Stimulated activated CD4-positive, alpha-beta T cell treated with anti-CD3 and anti-CD28 coated beads, TNF-alpha, amount 100 ng/mL, for 24 hours (primary cell): ENCODE data around the gene AGPAT3.
A peak's percentile ranks its signal among the peaks of the same experiment; 100 is the strongest.

Experiments used
- DNase-seq, 3 experiments: peaks; one replicate each; pipeline ENCODE4 v3.0.0-alpha.2; 2020; ENCODE audit warnings: low read depth in 3 of 3

AGPAT3 gene

DNA sequence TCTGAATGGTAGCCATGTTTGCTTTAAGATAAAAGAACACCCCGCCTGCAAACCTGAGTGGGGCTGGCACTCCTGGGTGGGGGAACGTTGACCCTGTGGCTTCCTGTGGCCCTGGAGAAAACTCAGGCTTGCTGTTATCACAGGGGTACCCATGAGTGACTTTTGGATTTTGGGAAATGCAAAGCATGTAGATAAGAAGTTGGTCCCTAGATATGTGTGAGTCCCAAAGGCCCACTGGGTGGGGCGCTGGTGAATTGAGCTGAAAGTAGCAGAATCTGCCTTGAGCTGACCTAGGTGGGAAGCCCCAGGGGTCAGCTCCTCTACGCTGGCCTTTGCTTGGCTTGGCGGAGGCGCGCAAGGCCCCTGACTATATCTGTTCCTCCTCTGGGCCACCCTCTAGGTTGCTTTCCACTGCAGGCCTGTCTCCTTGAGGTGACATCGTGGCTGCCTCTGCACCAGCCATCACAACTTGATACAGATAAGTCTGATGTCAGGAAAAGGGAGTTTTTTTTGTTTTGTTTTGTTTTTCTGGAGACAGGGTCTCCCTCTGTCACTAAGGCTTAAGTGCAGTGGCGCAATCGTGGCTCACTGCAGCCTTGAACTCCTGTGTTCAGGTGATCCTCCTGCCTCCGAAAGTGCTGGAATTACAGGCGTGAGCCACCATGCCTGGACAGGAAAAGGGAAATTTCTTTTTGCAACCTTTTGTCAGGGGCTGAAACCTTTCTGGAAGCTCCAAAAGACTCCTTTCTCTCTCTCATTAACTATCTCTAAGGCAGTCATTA, 72.2 kb downstream of the AGPAT3 start:
- no peak for DNase-seq

DNA sequence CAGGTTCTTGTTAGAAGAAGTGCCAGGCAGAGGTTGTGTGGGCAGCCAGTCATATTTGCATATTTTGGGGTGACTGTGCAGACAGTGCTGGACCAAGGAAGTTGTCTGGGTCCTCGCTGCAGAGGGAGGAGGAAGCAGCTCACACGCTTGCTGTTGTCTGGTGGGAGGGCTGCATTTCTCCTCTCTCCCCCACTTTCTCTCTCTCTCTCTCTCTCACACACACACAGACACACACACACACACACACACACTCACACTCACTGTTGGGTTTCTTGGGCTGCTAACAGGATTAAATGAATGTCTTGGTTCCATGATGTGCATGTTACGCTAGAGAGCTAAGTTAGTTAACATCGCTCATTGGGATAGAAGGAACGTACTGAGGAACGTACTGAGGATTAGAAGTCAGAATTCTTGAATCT, 72.9 kb downstream of the AGPAT3 start:
- DNase-seq, result no peak

DNA sequence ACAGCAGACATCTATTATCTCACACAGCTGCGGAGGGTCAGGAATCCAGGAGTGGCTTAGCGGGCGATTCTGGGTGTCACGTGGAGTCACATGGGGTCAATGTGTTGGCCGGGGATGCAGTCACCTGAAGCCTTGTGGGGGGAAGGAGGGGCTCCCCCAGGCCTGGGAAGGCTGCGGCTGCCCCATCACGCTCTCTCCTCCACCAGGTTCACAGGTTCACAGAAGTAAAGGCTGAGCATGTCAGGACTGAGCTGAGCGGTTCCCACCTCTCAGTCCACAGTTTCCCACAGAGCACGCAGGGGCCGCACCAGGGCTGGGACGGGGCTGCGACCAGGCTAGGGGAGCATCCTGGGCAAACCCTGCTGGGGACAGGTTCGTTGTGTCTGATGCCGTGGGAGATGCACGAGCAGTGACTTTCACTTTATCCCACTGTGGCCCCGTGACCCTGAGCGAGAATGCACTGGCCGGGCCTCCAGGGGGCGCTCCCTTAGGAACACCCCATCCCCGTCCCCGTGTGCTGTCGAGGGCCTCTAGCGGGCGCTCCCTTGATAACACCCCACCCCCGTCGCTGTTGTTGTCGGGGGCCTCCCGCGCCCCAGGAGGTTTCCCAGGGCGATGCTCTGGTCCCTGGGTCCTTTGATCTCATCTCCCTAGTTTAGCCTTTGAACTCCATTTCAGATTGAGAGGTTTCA, 73.9 kb downstream of the AGPAT3 start:
- DNase-seq, result peak; percentile 78 to 87 (median 78)

DNA sequence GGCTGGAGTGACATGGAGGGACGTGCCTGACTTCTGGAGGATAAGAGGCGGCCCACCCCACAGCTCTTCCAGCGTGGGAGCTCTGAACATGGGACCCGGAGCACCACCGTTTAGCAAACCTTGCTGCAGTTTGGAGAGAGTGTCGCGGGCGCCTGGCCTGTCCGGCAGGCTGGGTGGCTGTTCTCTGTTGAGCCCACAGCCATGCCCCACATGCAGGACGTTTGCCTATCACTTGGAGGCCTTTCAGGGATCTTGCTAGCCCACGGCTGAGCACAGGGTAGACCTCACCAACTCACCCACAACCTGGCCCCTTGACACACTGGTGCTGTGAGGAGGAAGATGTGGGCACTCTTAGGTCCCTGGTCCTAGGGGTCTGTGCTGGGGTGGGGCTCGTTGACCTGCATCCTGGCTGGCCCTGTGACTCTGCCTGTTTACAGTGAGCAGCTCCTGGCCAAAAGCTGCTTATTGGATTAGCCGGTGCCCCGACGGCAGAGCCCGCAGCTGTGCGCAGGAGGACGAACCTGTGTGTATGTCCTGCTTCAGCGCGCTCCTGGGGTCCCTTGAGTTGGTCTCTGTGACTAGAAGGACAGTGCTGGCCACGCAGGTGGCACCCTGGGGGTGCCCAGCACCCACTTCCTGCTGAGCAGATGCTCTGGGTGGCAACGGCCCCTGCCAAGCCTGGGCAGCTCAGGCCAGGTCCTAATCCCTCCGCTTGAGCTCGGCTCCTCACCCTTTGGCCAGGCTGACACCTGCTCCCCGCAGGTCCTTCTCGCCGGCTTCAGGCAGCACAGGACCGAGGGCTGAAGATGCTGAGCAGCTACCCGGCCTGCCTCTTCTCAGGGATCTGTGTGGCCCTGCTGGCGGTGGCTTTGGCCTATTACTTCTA, 74.7 kb downstream of the AGPAT3 start:
- no peak for DNase-seq

DNA sequence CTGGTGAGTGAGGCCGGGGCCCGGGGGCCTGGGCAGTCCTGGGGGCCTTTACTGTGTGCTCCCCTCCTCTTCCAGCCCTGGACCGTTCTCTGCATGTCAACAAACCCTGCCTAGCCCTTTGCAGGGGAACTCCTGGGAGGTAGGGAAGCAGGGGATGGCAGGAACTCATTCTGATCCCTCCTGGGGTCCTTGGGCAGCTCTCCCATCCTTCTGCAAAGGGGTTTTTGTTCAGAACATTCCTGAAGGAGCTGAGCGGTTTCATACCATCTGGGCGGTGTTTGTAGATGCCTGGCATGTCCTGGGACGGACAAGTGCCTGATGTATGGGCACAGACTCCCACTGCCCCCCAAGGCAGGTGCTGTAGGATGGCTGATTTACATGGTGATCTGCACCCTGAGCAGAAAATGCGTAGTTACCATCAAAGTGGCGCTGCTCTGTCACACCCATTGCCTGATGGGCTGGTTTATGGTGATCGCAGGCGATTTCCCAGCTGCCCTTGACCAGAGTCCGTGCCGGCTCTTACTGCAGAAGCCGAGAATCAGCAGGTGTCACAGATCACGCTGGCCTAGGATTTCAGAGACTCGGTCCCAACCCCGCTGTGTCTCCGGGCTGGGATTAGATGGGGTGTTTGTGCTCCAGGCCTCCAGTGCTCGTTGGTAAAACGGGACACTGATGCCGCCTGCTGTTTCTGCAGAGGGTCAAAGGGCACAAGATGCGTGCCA, 75.5 kb downstream of the AGPAT3 start:
- DNase-seq, result no peak

DNA sequence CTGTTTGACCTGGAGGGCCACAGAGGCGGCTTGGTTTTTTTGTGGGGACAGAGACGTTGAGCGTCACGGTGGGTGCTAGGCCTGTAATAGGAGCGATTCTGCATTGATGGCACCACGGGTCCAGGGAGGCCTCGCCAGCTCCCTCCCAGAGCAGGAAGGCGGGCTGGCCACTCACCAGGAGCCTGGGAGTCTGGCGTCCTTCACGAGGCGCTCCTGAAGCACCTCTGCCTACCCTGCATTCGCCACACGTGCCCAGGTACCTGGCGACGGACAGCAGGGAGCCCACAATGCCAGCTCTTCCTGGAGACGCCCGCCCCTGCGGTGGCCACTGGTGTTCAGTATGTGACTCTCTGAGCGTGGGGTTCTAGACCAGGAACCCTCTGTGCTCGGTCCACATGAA, 77.2 kb downstream of the AGPAT3 start:
- DNase-seq, result no peak

DNA sequence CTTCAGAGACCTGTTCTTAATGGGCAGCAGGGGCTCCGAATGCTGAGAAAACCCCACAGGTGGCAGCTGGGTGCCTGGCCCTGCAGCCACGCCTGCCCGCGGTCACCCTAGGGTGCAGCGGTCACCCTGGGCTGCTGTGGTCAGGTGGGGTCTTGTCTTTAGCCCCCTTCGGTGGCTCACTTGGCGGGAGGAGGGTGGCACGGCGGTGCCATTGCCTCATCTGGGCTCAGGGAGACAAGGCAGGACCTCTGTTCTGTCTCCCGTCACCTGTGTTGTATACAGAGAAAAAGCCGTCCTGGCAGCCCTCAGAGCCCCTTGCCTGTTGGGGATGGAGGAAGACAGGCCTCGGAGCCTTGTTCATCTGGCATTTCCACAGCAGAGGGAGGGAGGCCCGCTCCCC, 77.6 kb downstream of the AGPAT3 start:
- no peak for DNase-seq

DNA sequence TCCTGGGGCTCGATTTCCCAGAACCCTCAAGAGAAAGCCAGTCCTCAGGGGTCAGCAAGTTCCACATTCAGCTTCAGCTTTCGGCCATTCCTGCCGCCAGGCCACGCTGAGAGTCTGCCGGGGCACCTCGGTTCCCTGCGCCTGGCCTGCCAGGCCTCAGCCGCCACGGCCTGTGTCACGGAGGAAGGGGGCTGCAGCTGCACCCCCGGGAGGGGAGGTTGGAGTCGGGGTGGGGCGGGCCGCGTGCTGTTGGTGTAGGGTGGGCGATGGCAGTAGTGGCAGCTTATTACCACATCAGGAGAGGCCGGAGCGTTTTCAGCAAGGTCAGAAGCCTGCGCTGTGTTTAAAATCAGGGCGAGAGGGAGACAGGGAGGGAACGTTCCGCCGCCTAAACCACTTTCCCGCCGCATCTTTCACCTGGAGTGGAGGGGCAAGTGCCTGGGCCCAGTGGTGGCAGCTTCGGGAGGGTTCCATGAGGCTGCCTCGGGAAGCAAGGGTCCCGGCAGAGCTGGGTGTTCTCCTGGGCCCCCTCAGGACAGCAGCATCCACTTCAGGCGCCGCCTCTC, 78.6 kb downstream of the AGPAT3 start:
- no peak for DNase-seq

DNA sequence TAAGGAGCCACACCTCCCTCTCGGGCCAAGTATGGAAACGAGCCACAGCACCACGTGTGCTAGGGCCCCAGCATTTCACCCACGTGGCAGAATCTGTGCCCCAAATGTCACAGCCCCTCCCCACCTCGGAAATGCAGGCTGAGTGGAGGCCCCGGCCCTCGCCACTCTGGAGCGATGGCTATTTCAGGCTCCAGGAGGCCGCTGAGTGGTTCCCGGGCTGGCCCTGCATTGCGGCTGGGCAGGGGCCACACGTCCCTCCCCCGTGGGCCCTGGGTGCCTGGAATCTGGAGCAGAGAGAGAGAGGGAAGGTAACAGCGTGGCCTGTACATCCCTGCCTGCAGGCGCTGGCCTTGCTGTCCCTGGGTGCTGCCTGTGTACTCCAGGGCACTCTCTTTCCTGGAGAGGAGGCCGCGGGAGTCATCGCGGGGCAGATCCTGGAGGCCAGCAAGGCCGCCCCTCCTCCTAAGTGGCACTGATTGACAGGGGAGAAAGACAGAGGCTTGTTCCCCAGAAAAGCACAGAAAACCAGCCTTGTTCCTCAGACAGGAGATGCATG, 79.1 kb downstream of the AGPAT3 start:
- DNase-seq, result no peak

DNA sequence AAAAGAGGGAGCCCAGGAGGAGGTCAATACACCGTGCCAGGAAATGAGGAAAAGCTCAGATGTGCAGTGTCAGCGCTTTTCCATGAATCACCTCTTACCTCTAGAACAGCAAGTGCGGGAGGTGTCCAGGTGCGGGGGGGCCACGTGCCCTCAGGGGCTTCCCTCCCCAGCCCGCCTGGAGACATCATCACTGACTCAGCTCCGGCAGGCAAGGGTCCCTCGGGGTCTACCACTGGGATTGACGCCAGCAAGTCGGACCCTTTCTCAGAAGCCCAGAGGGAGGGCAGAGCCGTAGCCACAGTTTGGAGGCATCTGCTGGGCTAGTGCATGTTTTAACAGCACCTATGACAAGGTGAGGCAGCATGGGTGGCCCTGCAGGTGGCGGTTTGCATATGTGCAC, 79.7 kb downstream of the AGPAT3 start:
- DNase-seq, result no peak

DNA sequence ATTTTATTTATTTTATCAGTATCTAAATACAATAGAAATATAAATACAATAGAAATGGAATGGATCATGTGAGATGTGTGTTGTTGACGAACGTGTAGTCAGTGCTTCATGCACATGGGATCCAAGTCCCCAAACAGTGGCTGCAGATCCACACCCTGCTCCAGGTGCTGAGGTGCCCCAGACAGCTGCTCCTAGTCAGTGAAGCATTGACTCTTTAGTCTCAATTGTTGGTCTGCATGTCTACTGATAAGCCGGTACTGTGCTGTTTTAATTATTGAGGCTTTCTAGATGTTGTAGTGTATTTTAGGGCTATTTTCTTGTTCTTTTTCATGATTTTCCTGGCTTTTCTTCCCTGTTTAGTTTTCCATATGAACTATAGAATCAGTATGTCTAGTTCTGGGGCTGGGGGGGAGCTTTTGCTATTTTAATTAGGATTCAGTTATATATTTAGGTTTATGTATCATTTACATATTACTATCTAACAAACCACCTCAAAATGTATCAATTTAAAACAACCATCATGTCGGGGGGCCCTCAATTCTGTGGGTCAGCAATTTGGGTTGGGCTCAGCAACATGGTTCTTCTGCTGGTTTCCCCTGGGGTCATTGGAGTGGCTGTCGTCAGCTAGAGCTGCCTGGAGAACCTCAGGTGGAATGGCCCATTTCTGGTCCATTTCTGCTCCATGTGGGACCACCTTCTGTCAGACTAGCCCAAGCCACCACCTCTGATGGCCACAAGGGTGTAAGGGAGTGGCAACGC, 83.9 kb downstream of the AGPAT3 start:
- DNase-seq, result no peak

DNA sequence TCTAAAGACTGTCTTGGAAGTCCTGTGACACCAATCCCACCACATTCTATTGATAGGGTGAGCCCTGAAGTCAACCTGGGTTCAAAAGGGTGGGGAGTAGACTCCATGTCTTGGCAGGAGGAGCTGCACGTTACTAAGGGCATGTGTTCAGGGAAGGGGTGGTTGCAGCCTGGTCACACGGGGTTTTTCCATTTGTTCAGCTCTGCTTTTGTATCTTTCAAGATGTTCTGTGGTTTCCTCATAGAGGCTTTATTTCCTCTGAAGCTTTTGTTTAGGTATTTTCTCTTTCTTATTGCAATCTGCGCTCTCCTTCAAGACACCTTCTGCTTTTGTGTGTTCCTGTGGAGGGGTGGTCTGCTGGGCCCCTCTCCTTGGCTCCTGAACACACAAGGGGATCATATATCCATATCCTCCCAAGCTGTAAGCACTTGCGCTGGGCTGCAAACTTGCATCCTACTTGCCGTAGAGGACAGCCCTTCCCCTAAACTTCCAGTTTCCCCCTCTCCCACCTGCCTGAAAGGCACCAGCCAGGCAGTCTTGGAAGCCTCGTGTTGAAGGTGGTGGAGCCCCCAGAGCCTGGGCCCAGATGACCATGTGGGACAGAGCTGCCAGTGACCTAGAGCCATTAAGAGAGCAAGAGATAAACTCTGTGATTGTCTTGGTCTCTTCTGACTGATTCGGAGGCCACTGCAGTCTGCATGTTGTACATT, 84.6 kb downstream of the AGPAT3 start:
- no peak for DNase-seq

DNA sequence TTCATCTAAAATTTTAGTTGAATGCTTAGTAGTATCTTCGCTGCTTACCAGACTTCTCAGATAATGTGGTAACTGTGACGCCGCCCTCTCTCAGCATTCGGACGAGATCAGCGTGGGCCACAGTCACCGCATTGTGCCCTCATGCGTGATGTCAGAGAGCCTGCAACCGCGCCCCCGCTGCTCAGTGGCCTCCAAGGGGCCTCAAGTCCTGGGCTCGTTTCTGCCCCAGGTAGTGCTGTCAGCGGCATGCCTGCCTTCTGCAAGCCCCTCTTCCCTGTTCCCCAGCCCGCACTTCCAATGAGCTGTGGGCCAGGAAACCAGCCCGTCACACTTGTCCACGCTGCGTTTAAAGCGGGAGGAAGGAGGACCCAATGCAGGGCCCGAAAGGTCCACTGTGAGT, 85.5 kb downstream of the AGPAT3 start:
- DNase-seq, result no peak

DNA sequence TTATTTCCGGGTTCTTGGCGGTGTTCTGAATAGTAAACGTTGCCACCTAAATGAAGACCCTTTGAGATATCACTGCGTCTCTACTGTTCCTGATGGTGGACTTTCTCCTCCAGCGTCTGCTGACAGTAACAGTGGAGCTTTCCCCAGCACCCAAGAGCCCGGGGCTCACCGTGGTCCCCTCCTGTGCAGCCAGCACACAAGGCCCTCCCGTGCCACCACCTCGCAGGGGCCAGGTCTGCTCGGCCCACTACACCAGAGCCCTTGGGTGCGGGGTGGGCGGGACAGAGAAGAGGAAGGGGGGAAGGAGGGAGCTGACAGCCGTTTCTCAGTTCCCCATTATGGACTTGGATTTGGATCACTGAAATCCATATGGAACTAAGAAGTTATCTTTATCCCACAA, 85.9 kb downstream of the AGPAT3 start:
- DNase-seq, result no peak

DNA sequence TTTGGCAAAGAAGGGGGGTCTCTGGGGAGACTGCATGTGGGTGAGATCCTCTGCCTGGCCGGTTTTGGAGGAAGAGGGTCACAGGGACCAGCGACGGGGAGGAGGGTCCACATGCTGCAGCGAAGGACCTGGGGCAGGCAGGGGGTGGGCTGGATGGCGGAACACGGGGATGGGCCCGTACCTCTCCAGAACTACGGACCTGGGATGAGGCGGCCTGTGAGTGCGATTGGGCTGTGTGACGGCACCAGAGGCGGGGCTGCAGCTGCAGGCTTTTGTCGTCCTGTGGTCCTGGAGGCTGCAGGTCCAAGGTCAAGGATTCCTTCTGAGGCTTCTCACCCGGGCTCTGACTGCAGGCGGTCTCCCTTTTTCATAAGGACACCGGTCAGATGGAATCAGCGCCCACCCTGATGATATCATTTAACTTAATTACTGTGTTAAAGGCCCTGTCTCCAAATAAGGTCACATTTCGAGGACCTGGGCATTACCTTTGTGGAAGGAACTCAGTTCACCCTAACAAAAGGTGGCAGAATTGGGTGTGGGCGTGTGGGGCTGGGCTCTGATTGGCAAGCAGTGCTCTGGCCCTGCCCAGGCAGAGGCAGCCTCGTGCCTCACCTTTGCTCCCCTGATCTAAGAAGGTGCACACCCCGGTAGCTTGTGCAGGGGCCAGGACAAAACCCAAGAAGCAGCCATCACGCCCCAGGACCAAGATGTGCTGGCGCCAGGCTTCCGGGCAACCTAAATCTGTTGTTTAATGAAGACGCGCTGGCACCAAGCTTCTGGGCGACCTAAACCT, 87.1 kb downstream of the AGPAT3 start:
- DNase-seq, result no peak

DNA sequence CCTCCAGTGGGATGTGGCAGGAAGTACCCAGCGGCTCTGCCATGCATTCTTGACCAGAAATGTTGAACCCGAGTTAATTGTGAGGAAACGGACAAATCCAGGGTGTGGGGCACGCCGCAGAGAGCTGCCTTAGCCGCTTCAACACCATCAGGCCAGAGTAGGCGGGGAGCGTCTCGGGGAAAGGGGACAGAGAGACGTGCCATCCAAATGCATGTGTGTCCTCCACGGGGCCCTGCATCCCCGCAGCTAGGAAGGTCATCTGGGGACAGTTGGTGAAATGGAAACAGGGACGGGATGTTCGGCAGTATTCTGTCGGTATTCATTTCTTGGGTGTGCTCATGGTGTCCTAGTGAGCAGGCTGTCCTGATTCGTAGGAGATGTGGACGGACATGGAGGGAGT, 88.0 kb downstream of the AGPAT3 start:
- DNase-seq, result no peak

DNA sequence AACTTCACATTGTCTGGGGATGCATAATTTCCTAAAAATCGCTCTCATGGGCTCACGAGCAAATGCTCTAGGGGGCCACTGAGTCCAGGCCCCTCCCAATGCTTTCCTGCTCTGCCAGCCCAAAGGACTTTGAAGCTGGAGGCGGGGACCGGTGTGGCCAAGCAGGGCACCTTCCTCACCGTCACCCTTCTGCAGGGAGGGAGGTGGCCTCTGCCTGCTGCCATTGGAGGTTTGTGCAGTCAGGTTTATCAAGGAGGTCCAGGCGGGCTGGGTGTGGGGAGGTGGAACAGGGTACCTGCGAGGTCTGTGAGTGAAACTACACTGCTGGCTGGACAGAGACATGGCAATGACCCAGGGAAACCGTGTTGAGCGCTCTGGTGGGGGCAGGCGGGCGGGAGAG, 89.0 kb downstream of the AGPAT3 start:
- no peak for DNase-seq

DNA sequence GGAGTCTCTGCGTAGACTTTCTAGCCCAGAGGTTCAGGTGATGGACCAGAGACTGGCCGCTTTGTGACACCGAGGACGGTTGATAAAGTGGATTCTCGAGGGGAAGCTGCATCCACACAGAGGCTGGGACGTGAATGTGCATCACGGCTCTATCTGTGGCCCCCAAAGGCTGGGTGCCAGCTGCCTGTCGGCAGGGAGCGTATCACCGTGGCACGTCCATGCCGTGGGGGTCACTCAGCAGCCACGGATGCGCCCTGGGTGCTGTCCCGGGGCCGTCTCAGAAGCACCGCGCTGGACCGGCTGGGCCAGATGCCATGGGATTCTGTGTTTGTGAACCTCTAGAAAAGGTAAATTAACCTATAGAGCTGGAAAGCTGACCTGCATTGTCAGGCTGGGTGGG, 89.9 kb downstream of the AGPAT3 start:
- DNase-seq, result no peak
